Measurements from ENCODE around the gene HBA1.
"Not testable (repeated sequence)": the region's sequence is repeated elsewhere in the genome, so short reads cannot be mapped to it uniquely, and the experiment has no call there.

HBA1 gene

GRCh38 chr16:152141-153128 is 24.0 kb upstream of the HBA1 start, which contains the start of gene HBZ:
TSS of gene HBZ (plus strand) at chr16:152644. CDS start at chr16:152910, 266 bp downstream.
- no peak within 1 kb of the TSS for H3K4me3 ChIP-seq (ENCODE audit: control insufficient read depth, low read depth, low read length)
- no peak for TF ChIP-seq CTCF (conservative IDR thresholded peaks at IDR 0.05; ENCODE audit: control insufficient read depth, insufficient read depth, low read depth, low read length)
- DNase-seq (ENCODE audit: low read depth) = no peak

GRCh38 chr16:153129-153521 is 23.4 kb upstream of the HBA1 start:
- not testable (repeated sequence) for H3K4me3 ChIP-seq (ENCODE audit: control insufficient read depth, low read depth, low read length); DNase-seq (ENCODE audit: low read depth)

GRCh38 chr16:153550-154216 is 22.8 kb upstream of the HBA1 start:
- DNase-seq (ENCODE audit: low read depth); H3K4me3 ChIP-seq (ENCODE audit: control insufficient read depth, low read depth, low read length): not testable (repeated sequence)

GRCh38 chr16:154217-155030 is 22.1 kb upstream of the HBA1 start:
- H3K4me3 ChIP-seq (ENCODE audit: control insufficient read depth, low read depth, low read length) = peak overlapping the region; percentile 48
- TF ChIP-seq CTCF (conservative IDR thresholded peaks at IDR 0.05; ENCODE audit: control insufficient read depth, insufficient read depth, low read depth, low read length) = no peak
- peak; percentile 24 for DNase-seq (ENCODE audit: low read depth)

- peak overlapping the region; percentile 48 for H3K4me3 ChIP-seq (ENCODE audit: control insufficient read depth, low read depth, low read length)
- no peak for DNase-seq (ENCODE audit: low read depth)
- no peak for TF ChIP-seq CTCF (conservative IDR thresholded peaks at IDR 0.05; ENCODE audit: control insufficient read depth, insufficient read depth, low read depth, low read length)
Observed at GRCh38 chr16:155031-155398, 21.5 kb upstream of the HBA1 start.

GRCh38 chr16:159136-159849 is 17.2 kb upstream of the HBA1 start:
- no peak for TF ChIP-seq CTCF (conservative IDR thresholded peaks at IDR 0.05; ENCODE audit: control insufficient read depth, insufficient read depth, low read depth, low read length)
- no peak overlapping the region for H3K4me3 ChIP-seq (ENCODE audit: control insufficient read depth, low read depth, low read length)
- DNase-seq (ENCODE audit: low read depth) = no peak

GRCh38 chr16:160242-160641 is 16.2 kb upstream of the HBA1 start:
- H3K4me3 ChIP-seq (ENCODE audit: control insufficient read depth, low read depth, low read length); DNase-seq (ENCODE audit: low read depth): not testable (repeated sequence)

All from fibroblast of mammary gland (primary cell).